Gastroesophageal sphincter (tissue), 4 donors: Measurements from ENCODE around the gene DENND6B. TPM values are rescaled to one million over a fixed set of nuclear protein-coding genes. Genes with fewer than 3 reads are reported as not detected.

Experiments
- ATAC-seq: fragments of 150-250 bp; one replicate; pipeline ENCODE4 v1.9.1; 2016; ENCODE audit warnings: mild to moderate bottlenecking, moderate library complexity
- H3K27ac ChIP-seq, 4 donors: fragments of 200-600 bp; sonication (generic) in 3 of 4; 1 replicate in 3 of 4; 2 replicates in 1 of 4; pipeline ENCODE4 v1.5.1; 2016 to 2019
- H3K27me3 ChIP-seq: fragments of 200-600 bp; sonication (generic); one replicate; pipeline ENCODE4 v1.5.1; 2019
- H3K36me3 ChIP-seq, 2 donors: fragments of 200-600 bp; sonication (generic); one replicate each; pipeline ENCODE4 v1.5.1; 2019; ENCODE audit warnings: control low read depth in 1 of 2
- H3K4me1 ChIP-seq, 3 donors: fragments of 200-600 bp; sonication (generic); 1 replicate in 2 of 3; 2 replicates in 1 of 3; pipeline ENCODE4 v1.5.1; 2016 to 2019; ENCODE audit warnings: control low read depth in 2 of 3
- H3K4me3 ChIP-seq, 2 donors: fragments of 200-600 bp; sonication (generic); one replicate each; pipeline ENCODE4 v1.5.1; 2019; ENCODE audit warnings: mild to moderate bottlenecking in 1 of 2, moderate library complexity in 1 of 2
- H3K9me3 ChIP-seq, 3 donors: fragments of 200-600 bp; sonication (generic); one replicate each; pipeline ENCODE4 v1.5.1; 2017 to 2019; ENCODE audit warnings: control low read depth in 2 of 3
- EP300 ChIP-seq: sonication (generic); formaldehyde crosslinking; IDR thresholded peaks from one replicate; pipeline ENCODE4 v1.6.1; 2017; ENCODE audit warnings: antibody characterized with exemption, mild to moderate bottlenecking
- POLR2A ChIP-seq, 2 donors: fragments of 450-650 bp; IDR thresholded peaks; one replicate each; pipeline ENCODE4 v1.6.1; 2017; ENCODE audit warnings: antibody characterized with exemption in 2 of 2, mild to moderate bottlenecking in 2 of 2, moderate library complexity in 1 of 2
- POLR2AphosphoS5 ChIP-seq: sonication (generic); formaldehyde crosslinking; IDR thresholded peaks from one replicate; pipeline ENCODE4 v1.6.1; 2017; ENCODE audit warnings: antibody characterized with exemption
- WGBS, 2 donors: methylation state at CpG; one replicate each; pipeline ENCODE4 v1.1.5; 2018; ENCODE audit warnings: low coverage in 1 of 2; 5-methylcytosine and 5-hydroxymethylcytosine counted together
- total RNA-seq, 4 donors: library from RNA; depleted of rRNA; stranded (reverse); fragments of >200 nt; gene quantifications; one replicate each; pipeline ENCODE4 v1.1.0, GENCODE V29; 2016
- TF ChIP-seq, protein P1 (sequence below), 4 experiments: fragments of 200-600 bp in 2 of 4; fragments of 450-650 bp in 2 of 4; sonication (generic) in 1 of 4; IDR thresholded peaks; one replicate each; pipeline ENCODE4 v1.5.1; 2017 to 2019; ENCODE audit warnings: antibody characterized with exemption in 4 of 4, mild to moderate bottlenecking in 2 of 4, moderate library complexity in 2 of 4

The DENND6B gene
- total RNA-seq, 4 donors from 2014 or later = 2.0 to 4.8 (median 2.8) TPM

- Histone ChIP-seq H3K9me3 (no peaks in the 10 kb centered on the region), H3K4me3 (no peak overlapping the region), H3K4me1 (peaks cover 4 to 57% (median 34%) of the 10 kb centered on the region in 3 donors), H3K27me3 (no peaks in the 10 kb centered on the region), H3K27ac (peak overlapping the region in 3 of 4 donors; percentile 90 to 94 (median 93)), H3K36me3 (peaks cover 0 to 10% of the 10 kb centered on the region in 2 donors)
- TF ChIP-seq, protein P1, sequence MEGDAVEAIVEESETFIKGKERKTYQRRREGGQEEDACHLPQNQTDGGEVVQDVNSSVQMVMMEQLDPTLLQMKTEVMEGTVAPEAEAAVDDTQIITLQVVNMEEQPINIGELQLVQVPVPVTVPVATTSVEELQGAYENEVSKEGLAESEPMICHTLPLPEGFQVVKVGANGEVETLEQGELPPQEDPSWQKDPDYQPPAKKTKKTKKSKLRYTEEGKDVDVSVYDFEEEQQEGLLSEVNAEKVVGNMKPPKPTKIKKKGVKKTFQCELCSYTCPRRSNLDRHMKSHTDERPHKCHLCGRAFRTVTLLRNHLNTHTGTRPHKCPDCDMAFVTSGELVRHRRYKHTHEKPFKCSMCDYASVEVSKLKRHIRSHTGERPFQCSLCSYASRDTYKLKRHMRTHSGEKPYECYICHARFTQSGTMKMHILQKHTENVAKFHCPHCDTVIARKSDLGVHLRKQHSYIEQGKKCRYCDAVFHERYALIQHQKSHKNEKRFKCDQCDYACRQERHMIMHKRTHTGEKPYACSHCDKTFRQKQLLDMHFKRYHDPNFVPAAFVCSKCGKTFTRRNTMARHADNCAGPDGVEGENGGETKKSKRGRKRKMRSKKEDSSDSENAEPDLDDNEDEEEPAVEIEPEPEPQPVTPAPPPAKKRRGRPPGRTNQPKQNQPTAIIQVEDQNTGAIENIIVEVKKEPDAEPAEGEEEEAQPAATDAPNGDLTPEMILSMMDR (IDR thresholded peaks at IDR 0.05) = no peak
- TF ChIP-seq POLR2A (IDR thresholded peaks at IDR 0.05) (no peak), POLR2AphosphoS5 (no peak), EP300 (no peak)
- 37 to 80% methylated on average over 1 to 2 of the region's 9 CpGs for WGBS, 2 donors
- no peak for ATAC-seq
Observed at GRCh38 chr22:50308986-50309600, 17.7 kb downstream of the DENND6B start.

GRCh38 chr22:50308597-50308935, 18.2 kb downstream of the DENND6B start:
- Histone ChIP-seq H3K36me3 (peaks cover 0 to 10% of the 10 kb centered on the region in 2 donors), H3K4me1 (peaks cover 4 to 57% (median 39%) of the 10 kb centered on the region in 3 donors), H3K9me3 (no peaks in the 10 kb centered on the region), H3K27ac (peak overlapping the region; percentile 70 to 94 (median 92)), H3K27me3 (no peaks in the 10 kb centered on the region), H3K4me3 (peak overlapping the region in 1 of 2 donors; percentile 94)
- no peak for TF ChIP-seq POLR2A (IDR thresholded peaks at IDR 0.05)
- TF ChIP-seq EP300 = no peak
- TF ChIP-seq, protein P1 (IDR thresholded peaks at IDR 0.05) = no peak
- peak; percentile 28 for TF ChIP-seq POLR2AphosphoS5
- whole genome bisulfite sequencing, 2 donors = 31 to 47% methylated on average over 2 to 5 of the region's 7 CpGs
- peak; percentile 58 for ATAC-seq

GRCh38 chr22:50307890-50308596, 18.8 kb downstream of the DENND6B start:
- H3K27ac ChIP-seq = peak overlapping the region; percentile 70 to 94 (median 92)
- no peaks in the 10 kb centered on the region for H3K27me3 ChIP-seq
- no peaks in the 10 kb centered on the region for H3K9me3 ChIP-seq
- H3K36me3 ChIP-seq = peaks cover 0 to 10% of the 10 kb centered on the region in 2 donors
- WGBS, 2 donors = 10% methylated on average over 4 of the region's 19 CpGs; no CpG with 5 or more reads in 1 of the 2 donors
- no peak for TF ChIP-seq EP300
- peaks cover 4 to 62% (median 44%) of the 10 kb centered on the region in 3 donors for H3K4me1 ChIP-seq
- no peak for ATAC-seq
- peak overlapping the region in 1 of 2 donors; percentile 94 for H3K4me3 ChIP-seq

DNA sequence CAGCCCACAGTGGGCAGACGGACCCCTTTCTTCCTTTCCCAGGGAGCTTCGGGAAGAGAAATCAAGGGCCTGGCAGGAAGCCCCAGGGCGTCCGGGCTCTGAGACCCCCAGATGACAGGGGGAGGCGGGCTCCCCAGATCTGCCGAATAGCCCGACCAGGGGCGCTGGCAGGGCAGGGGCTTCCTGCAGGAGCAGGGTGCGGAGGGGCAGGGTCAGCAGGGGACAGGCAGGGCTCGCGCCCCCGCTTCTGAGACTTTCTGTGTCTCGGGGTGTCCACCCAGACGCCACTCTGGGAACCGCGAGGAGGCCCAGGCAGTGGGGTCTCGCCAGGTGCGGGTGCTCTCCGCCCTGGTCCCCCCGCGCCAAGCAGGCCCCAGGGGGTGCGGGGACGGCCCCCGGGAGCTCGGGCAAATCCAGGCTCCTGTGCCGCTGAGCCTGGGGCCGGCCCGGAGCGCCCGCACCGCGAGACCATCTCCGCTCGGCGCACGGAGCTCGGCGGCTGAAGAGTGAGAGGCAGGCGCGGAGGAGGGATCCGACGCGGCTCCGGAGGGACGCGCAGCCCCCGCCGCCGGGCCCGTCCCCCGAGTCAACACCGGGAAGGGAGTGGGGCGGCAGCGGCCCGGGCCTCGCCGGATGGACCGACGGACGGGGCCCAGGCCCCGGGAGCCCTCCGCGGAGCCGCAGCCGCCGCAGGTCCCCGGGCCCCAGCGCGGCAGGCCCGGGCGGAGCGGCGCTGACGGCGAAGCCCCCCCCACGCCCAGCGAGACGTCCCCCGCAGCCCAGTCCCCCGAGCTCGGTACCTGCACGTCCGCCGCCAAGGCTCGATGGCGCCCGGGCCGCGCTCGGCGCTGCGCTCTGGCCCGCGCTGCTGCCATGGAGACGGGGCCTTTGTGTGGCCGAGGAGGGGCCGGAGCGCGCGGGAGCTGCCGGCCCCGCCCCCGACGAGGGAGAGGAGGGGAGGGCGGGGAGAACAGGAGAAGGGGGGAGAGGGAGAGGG, 19.8 kb downstream of the DENND6B start, which contains the start of gene PLXNB2:
TSS of gene PLXNB2 (minus strand) at position 894 of the 997 bp plus-strand sequence. CDS start 17,062 bp downstream, outside the sequence.
- Histone ChIP-seq H3K27me3 (no peaks in the 10 kb centered on the region), H3K9me3 (no peaks in the 10 kb centered on the region), H3K27ac (peak within 1 kb of the TSS; percentile 70 to 94 (median 92)), H3K4me3 (peak within 1 kb of the TSS; percentile 86 to 94), H3K4me1 (peaks cover 4 to 72% (median 54%) of the 10 kb centered on the region in 3 donors), H3K36me3 (peaks cover 0 to 8% of the 10 kb centered on the region in 2 donors)
- peak; percentile 34 to 49 for TF ChIP-seq POLR2A (IDR thresholded peaks at IDR 0.05)
- TF ChIP-seq, protein P1 (IDR thresholded peaks at IDR 0.05) = peak in 2 of 4 experiments; percentile 9 to 15
- no peak for TF ChIP-seq EP300
- peak; percentile 73 for TF ChIP-seq POLR2AphosphoS5
- no CpG with 5 or more reads among the region's 105 CpGs for WGBS, 2 donors
- peak; percentile 77 for ATAC-seq
